ENCODE results near the gene COL13A1.

DNA sequence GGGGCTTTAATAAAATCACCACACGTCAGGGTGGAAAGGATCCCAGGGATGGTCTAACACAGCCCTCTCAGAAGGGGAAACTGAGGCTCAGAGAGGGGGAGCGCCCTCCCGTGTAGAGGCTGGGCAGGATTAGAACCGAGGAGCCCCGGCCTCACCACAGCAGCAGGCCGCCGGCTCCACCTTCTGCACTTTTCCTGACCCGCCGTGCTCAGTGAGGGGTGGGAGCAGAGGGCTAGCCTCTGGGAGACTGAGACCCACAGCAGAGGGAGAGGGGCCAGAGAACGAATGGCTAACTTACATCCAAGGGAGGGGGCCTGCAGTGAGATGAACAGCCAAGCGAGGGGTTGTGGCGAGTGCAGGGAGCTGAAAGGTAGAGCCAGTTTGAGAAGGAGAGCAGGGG is 79.5 kb downstream of the COL13A1 start:
- TF ChIP-seq CTCF (IDR thresholded peaks at IDR 0.05) (no peak), POLR2A (IDR thresholded peaks at IDR 0.05) (no peak), POLR2AphosphoS5 (IDR thresholded peaks at IDR 0.05) (no peak)

Data from breast epithelium (tissue), 3 donors.